IMR-90 (cell line): ENCODE results near the gene SCAF11. TPM values are rescaled to one million over a fixed set of nuclear protein-coding genes. Genes with fewer than 3 reads are reported as not detected.

Source experiments
- ATAC-seq: fragments of 200-7000 bp; cut with Tn5 transposase; 2 replicates; pipeline ENCODE4 v1.9.1; 2020; ENCODE audit warnings: low read depth, mild to moderate bottlenecking, moderate library complexity
- BruUV-seq: library from RNA; stranded (reverse); fragments of 400-500 nt; replicated peaks from 2 replicates; lab custom pipeline; 2021; lab: Mats Ljungman, UMichigan
- CTCF ChIA-PET: fragments of 300-600 bp; formaldehyde crosslinking; extraction: SDS; loops from one replicate; lab custom pipeline; 2021; ENCODE audit warnings: antibody characterized with exemption; lab: Yijun Ruan, JAX
- POLR2A ChIA-PET: fragments of 300-600 bp; sonication (Branson Sonifier 250); formaldehyde crosslinking; loops from one replicate; lab custom pipeline; 2022; ENCODE audit warnings: antibody characterized with exemption; ENCODE audit not compliant: unreplicated experiment; lab: Charles Lee
- DNase-seq: peaks from one replicate; pipeline ENCODE4 v3.0.0; 2013
- H2AFZ ChIP-seq: replicated peaks from 2 replicates; pipeline ENCODE3; 2013; ENCODE audit warnings: low read length, mild to moderate bottlenecking; ENCODE audit not compliant: poor library complexity
- H2AK5ac ChIP-seq: 2 replicates; pipeline ENCODE4 v1.6.1; 2013; ENCODE audit warnings: low read depth, low read length, inconsistent platforms
- H2AK9ac ChIP-seq: replicated peaks from 2 replicates; pipeline ENCODE3; 2013; ENCODE audit warnings: mild to moderate bottlenecking, low read depth, low read length, moderate library complexity; ENCODE audit not compliant: poor library complexity
- H2BK120ac ChIP-seq: 2 replicates; pipeline ENCODE4 v1.6.1; 2013; ENCODE audit warnings: low read depth, low read length, inconsistent platforms
- H2BK15ac ChIP-seq: 3 replicates; pipeline ENCODE4 v1.6.1; 2013; ENCODE audit warnings: low read depth, low read length, inconsistent platforms
- H2BK20ac ChIP-seq: 2 replicates; pipeline ENCODE4 v1.6.1; 2013; ENCODE audit warnings: low read depth, mild to moderate bottlenecking, inconsistent platforms, low read length, moderate library complexity
- H2BK5ac ChIP-seq: 2 replicates; pipeline ENCODE4 v1.6.1; 2013; ENCODE audit warnings: mild to moderate bottlenecking, low read depth, low read length, inconsistent platforms; ENCODE audit not compliant: poor library complexity, severe bottlenecking
- H3K14ac ChIP-seq: replicated peaks from 2 replicates; pipeline ENCODE4 v1.6.1; 2013; ENCODE audit warnings: low read depth, low read length, inconsistent platforms
- H3K18ac ChIP-seq: 2 replicates; pipeline ENCODE4 v1.6.1; 2013; ENCODE audit warnings: low read depth, low read length, control low read depth
- H3K23ac ChIP-seq: 2 replicates; pipeline ENCODE4 v1.6.1; 2013; ENCODE audit warnings: low read depth, low read length, inconsistent platforms
- H3K27ac ChIP-seq: 2 replicates; pipeline ENCODE4 v1.5.1; 2013; ENCODE audit warnings: mild to moderate bottlenecking, control low read depth, low read length; ENCODE audit not compliant: insufficient read depth
- H3K27me3 ChIP-seq: 2 replicates; pipeline ENCODE4 v1.6.1; 2013; ENCODE audit warnings: low read length; ENCODE audit not compliant: control insufficient read depth, insufficient read depth
- H3K36me3 ChIP-seq: 2 replicates; pipeline ENCODE4 v1.6.1; 2013; ENCODE audit warnings: low read length, mixed read lengths; ENCODE audit not compliant: control insufficient read depth, insufficient read depth
- H3K4ac ChIP-seq: 2 replicates; pipeline ENCODE4 v1.6.1; 2013; ENCODE audit warnings: low read depth, low read length, inconsistent platforms
- H3K4me1 ChIP-seq: 2 replicates; pipeline ENCODE4 v1.6.1; 2013; ENCODE audit warnings: low read length, mixed read lengths; ENCODE audit not compliant: control insufficient read depth, insufficient read depth
- H3K4me2 ChIP-seq: 2 replicates; pipeline ENCODE4 v1.6.1; 2013; ENCODE audit warnings: low read depth, mild to moderate bottlenecking, control low read depth, low read length, moderate library complexity
- H3K4me3 ChIP-seq: 2 replicates; pipeline ENCODE4 v1.5.1; 2013; ENCODE audit warnings: low read depth, mild to moderate bottlenecking, control low read depth, low read length, moderate library complexity; ENCODE audit not compliant: insufficient read depth
- H3K56ac ChIP-seq: 2 replicates; pipeline ENCODE4 v1.6.1; 2013; ENCODE audit warnings: low read length, inconsistent platforms; ENCODE audit not compliant: insufficient read depth; ENCODE audit errors: extremely low read depth
- H3K79me1 ChIP-seq, 2 experiments: 2 replicates each; pipeline ENCODE4 v1.6.1; 2013; ENCODE audit warnings: low read length in 2 of 2, inconsistent platforms in 1 of 2, low read depth in 1 of 2
- H3K9ac ChIP-seq: 2 replicates; pipeline ENCODE4 v1.6.1; 2013; ENCODE audit warnings: low read depth, low read length, control low read depth
- H3K9me1 ChIP-seq: 2 replicates; pipeline ENCODE4 v1.6.1; 2013; ENCODE audit warnings: low read length, inconsistent platforms; ENCODE audit not compliant: insufficient read depth
- H3K9me3 ChIP-seq: 2 replicates; pipeline ENCODE4 v1.6.1; 2013; ENCODE audit warnings: low read length; ENCODE audit not compliant: control insufficient read depth, insufficient read depth
- H4K20me1 ChIP-seq: 2 replicates; pipeline ENCODE4 v1.6.1; 2013; ENCODE audit warnings: low read length, inconsistent platforms; ENCODE audit not compliant: insufficient read depth
- H4K5ac ChIP-seq: 2 replicates; pipeline ENCODE4 v1.6.1; 2013; ENCODE audit warnings: mild to moderate bottlenecking, low read depth, low read length, control low read depth
- H4K8ac ChIP-seq, 2 experiments: 2 replicates each; pipeline ENCODE4 v1.6.1; 2013; ENCODE audit warnings: low read depth in 2 of 2, low read length in 2 of 2, control low read depth in 1 of 2, inconsistent platforms in 1 of 2
- H4K91ac ChIP-seq: 2 replicates; pipeline ENCODE4 v1.6.1; 2013; ENCODE audit warnings: low read depth, low read length, inconsistent platforms; ENCODE audit not compliant: insufficient read depth
- CEBPB ChIP-seq: IDR thresholded peaks from 2 replicates; pipeline ENCODE4 v1.6.1; 2012; ENCODE audit warnings: low read depth, low read length, improper control_type of control experiment
- RCOR1 ChIP-seq: IDR thresholded peaks from 2 replicates; pipeline ENCODE4 v1.6.1; 2012; ENCODE audit warnings: mild to moderate bottlenecking, low read length, improper control_type of control experiment; ENCODE audit not compliant: insufficient replicate concordance
- WGBS, 2 experiments: methylation state at CpG; one replicate each; pipeline versions ENCODE4 v1.1.5 to v1.1.7; 2013; ENCODE audit warnings: missing lambda C conversion rate in 2 of 2; ENCODE audit not compliant: insufficient read length in 1 of 2; ENCODE audit errors: extremely low coverage in 2 of 2; 5-methylcytosine and 5-hydroxymethylcytosine counted together
- dilution Hi-C: fragments of 300-500 bp; cut with HindIII; formaldehyde crosslinking; loops from one replicate; pipeline ENCODE4 v1.14.3; 2018; ENCODE audit warnings: low sequenced_read_pairs; ENCODE audit not compliant: unreplicated experiment
- in situ Hi-C: fragments of 300-500 bp; cut with MboI; formaldehyde crosslinking; loops from 3 replicates; pipeline ENCODE4 v1.14.3; 2019; ENCODE audit warnings: low sequenced_read_pairs, inconsistent platforms, mixed read lengths
- intact Hi-C: fragments of 100-400 bp; cut with micrococcal nuclease; formaldehyde crosslinking; loops from 2 replicates; pipeline ENCODE4 v1.10.0; 2022
- polyA plus RNA-seq, 3 experiments: library from polyadenylated mRNA; depleted of rRNA; stranded (reverse); fragments of >200 nt; gene quantifications; 2 replicates each; pipeline ENCODE4 v1.2.3, GENCODE V29; 2012; ENCODE audit warnings: low replicate concordance in 1 of 3
- total RNA-seq: library from RNA; depleted of rRNA; stranded (reverse); fragments of >200 nt; gene quantifications from 2 replicates; pipeline ENCODE4 v1.2.3, GENCODE V29; 2012
- TF ChIP-seq, protein P1 (sequence below): fragments of 150-350 bp; IDR thresholded peaks from 2 replicates; pipeline ENCODE4 v1.6.1; 2017; ENCODE audit warnings: mild to moderate bottlenecking, antibody characterized with exemption, low read length, low read depth

Gene SCAF11
- total and polyA plus RNA-seq, 2 of the 4 experiments (the other 2 are of a cell fraction) = 33.9 to 70.4 TPM

DNA sequence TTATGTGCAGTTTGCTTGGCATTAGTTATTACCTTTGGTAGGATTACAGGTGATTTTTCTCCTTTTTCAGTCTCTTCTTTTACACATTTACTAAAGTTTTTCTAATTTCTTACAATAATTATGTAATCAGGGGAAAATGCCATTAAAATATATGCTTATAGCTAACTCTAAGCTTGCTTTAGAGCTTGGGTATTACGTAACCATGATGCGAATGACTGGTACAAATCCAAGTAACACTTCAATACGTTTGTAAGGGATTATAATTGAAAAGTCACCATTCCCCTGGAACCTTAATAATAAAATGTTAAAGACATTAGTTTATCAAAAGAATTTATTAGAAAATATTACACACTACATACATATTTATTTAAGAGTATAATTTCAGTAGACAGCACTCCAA, 71.6 kb downstream of the SCAF11 start:
- H4K5ac ChIP-seq = no peak overlapping the region
- dilution Hi-C loops (no loop called here), intact Hi-C loops (no loop called here), in situ Hi-C loops (no loop called here)
- no peak overlapping the region for H3K4me3 ChIP-seq
- POLR2A ChIA-PET = no interaction called here
- H2BK20ac ChIP-seq = no peak overlapping the region
- H2BK120ac ChIP-seq = no peak overlapping the region
- H4K91ac ChIP-seq = no peak overlapping the region
- CTCF ChIA-PET = interaction anchor here (0.7 kb wide), 1 partner anchor 702 kb away, joined by 3 read pairs; no protein-coding TSS in a partner anchor
- H3K27me3 ChIP-seq = no peaks in the 10 kb centered on the region
- no peak overlapping the region for H3K4ac ChIP-seq
- no peak overlapping the region for H2AFZ ChIP-seq
- no peak overlapping the region for H2AK5ac ChIP-seq
- no TSS peak for BruUV-seq
- H2BK5ac ChIP-seq = no peak overlapping the region
- H3K27ac ChIP-seq = no peak overlapping the region
- no peak overlapping the region for H3K56ac ChIP-seq
- DNase-seq (no peak), ATAC-seq (no peak)
- H2BK15ac ChIP-seq = no peak overlapping the region
- peaks cover 0 to 13% of the 10 kb centered on the region in 2 experiments; a peak in 1 of 4 replicates for H3K79me1 ChIP-seq
- H4K20me1 ChIP-seq = no peaks in the 10 kb centered on the region
- H3K36me3 ChIP-seq = peaks cover 13% of the 10 kb centered on the region
- H3K4me2 ChIP-seq = no peak overlapping the region
- TF ChIP-seq CEBPB = peak; percentile 85
- TF ChIP-seq RCOR1 = no peak
- TF ChIP-seq, protein P1, sequence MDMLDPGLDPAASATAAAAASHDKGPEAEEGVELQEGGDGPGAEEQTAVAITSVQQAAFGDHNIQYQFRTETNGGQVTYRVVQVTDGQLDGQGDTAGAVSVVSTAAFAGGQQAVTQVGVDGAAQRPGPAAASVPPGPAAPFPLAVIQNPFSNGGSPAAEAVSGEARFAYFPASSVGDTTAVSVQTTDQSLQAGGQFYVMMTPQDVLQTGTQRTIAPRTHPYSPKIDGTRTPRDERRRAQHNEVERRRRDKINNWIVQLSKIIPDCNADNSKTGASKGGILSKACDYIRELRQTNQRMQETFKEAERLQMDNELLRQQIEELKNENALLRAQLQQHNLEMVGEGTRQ = no peak
- WGBS, 2 experiments = no CpG with 5 or more reads among the region's 3 CpGs
- no peak overlapping the region for H2AK9ac ChIP-seq
- no peak overlapping the region for H4K8ac ChIP-seq
- no peak overlapping the region for H3K23ac ChIP-seq
- 0 out of 2 replicates have a peak, but pooled peaks cover 3% of the 10 kb centered on the region for H3K9me1 ChIP-seq
- H3K9ac ChIP-seq = no peak overlapping the region
- no peak overlapping the region for H3K18ac ChIP-seq
- H3K9me3 ChIP-seq = no peaks in the 10 kb centered on the region
- H3K4me1 ChIP-seq = peaks cover 4% of the 10 kb centered on the region
- H3K14ac ChIP-seq = no peak overlapping the region
